D721Med (cell line): ENCODE data around the gene NEK11.
A peak's percentile ranks its signal among the peaks of the same experiment; 100 is the strongest.

Source experiments
- DNase-seq: peaks from one replicate; pipeline ENCODE4 v3.0.0; 2011; ENCODE audit warnings: low spot score; ENCODE audit not compliant: insufficient read length
- FAIRE-seq: peaks from 2 replicates; lab custom pipeline; 2011; peaks lifted over from hg19 to GRCh38; lab: Jason Lieb, UNC
- TF ChIP-seq, protein P1 (sequence below): IDR thresholded peaks from 2 replicates; pipeline ENCODE4 v1.5.1; 2012; ENCODE audit warnings: mild to moderate bottlenecking, control low read depth; ENCODE audit not compliant: insufficient read depth; ENCODE audit errors: missing control alignments

The NEK11 gene

DNA sequence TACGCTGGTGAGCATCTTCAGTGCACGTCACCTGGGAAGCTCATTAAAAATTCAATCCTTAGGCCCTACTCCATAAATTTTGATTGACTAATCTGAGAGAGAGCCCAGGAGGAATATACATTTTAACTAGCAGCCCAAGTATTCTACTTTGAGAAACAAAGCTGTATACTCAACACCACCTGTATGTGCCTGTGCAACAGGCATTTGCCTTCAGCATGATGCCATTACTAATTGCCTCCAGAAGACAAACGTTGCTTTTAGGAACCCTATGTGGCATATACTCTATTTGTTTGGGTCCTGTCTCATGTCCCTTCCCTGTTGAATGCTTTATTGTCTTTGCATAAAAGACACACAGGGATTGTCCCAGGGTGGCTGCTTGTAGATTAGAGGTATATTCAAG is 7.7 kb upstream of the NEK11 start:
- TF ChIP-seq, protein P1, sequence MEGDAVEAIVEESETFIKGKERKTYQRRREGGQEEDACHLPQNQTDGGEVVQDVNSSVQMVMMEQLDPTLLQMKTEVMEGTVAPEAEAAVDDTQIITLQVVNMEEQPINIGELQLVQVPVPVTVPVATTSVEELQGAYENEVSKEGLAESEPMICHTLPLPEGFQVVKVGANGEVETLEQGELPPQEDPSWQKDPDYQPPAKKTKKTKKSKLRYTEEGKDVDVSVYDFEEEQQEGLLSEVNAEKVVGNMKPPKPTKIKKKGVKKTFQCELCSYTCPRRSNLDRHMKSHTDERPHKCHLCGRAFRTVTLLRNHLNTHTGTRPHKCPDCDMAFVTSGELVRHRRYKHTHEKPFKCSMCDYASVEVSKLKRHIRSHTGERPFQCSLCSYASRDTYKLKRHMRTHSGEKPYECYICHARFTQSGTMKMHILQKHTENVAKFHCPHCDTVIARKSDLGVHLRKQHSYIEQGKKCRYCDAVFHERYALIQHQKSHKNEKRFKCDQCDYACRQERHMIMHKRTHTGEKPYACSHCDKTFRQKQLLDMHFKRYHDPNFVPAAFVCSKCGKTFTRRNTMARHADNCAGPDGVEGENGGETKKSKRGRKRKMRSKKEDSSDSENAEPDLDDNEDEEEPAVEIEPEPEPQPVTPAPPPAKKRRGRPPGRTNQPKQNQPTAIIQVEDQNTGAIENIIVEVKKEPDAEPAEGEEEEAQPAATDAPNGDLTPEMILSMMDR: no peak
- DNase-seq (no peak), FAIRE-seq (no peak)

DNA sequence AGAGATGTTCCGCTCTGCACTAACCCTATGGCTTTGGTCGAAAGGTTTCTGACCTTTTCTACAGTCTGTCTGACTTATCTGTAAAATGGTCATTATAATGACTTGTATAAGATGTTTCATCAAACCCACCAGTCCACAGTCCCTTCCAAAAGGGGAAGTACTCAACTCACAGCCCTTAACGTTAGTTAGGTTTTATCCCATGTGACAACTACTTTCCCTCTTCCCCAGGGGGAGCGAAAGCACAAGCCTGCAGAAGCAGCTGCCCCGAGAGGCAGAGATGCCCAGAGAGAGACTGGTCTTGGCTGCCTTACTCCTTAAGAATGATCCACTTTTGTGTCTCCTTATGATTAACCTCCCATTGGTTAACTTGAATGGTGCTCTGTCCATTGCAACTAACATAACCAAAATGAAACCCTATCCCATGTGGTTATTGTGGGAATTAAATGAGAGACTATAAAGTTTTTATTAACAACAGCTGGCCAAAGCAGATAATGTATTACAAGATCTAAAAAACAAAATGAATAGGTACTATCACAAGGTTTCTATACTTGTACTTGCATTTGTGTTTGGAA is 6.5 kb upstream of the NEK11 start:
- DNase-seq (no peak), FAIRE-seq (no peak)

DNA sequence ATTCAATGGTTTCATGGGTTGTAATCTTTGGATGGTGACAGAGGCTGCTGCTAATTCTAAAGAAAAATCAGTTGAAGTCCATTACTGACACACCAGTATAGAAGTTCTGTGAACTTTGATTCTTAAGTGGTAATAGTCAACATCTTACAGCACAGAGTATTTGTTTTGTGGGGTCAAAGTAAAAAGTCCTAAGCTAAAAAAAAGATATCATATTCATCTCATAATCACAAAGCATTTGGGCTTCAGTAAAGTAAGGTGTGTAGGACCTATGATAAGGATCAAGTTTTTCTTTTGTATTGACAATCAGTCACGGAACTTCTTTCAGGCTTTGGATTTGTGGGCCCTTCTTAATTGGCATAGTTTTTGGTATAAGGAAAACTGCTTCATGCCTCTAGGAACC is 1.1 kb upstream of the NEK11 start:
- DNase-seq: no peak
- no peak for FAIRE-seq
- TF ChIP-seq, protein P1: no peak

More for the DNA sequence above, 6.5 kb upstream of the NEK11 start:
- TF ChIP-seq, protein P1: no peak

DNA sequence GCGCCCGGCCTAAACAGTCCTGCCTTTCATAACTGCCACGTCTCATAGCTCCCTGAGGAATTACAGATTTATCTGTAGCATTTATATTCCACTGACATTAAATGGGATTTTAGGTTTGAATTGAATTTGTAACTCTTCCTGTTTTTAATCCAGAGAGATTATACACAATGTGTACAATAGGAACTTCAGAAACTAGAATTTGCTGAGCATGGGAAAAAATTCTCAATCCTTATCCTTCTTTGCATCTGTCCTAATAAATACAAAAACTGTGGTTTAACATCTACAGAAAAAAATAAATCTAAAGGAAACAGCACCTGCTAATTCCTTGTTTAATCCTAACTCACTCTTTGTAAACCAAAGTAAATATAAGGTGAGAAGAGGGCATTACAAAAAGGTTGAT is 2.2 kb downstream of the NEK11 start:
- TF ChIP-seq, protein P1: no peak
- DNase-seq (no peak), FAIRE-seq (no peak)

DNA sequence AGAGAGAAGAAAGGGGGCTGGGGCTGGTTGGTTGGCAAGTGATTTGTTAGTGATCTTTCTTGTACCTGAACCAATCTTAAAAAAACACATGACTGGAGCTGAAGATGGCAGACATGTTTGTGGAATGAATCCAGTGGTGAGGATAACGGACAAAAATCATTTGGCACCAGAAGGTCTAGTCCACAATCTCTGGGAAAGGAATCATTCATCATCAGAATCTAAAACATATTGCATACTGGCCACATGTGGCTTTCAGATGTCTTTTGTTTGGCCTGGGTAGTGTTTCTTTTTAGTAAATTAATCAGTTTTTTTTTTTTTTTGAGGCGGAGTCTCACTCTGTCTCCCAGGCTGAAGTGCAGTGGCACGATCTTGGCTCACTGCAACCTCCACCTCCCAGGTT is 5.0 kb downstream of the NEK11 start:
- TF ChIP-seq, protein P1: no peak
- FAIRE-seq (no peak), DNase-seq (no peak)

DNA sequence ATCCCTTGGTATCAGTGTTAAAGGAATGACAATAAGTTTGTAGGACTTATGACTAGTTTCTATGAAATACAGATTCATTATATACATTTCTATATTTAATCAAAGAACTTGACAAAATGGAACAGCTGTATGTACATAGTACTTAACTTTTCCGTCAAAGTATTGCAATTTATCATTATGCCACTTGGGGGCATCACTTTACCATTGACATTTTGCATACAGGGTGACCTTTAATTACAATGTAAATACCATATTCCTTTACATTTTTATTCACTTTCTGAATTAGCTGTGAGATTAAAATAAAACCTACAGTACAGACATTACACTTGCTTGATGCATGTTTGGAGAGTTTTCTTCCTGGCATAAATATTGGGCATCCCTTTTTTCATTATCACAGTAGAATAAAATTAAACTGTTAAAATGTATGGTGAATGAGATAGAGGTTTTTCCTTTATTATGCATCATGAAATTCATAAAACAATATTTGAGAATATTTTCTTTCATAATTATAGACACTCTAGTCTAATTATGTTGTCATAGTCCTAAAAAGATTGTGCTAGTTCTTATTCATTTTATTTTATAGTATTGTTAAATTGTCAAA is 6.9 kb downstream of the NEK11 start:
- TF ChIP-seq, protein P1: peak; percentile 77
- FAIRE-seq (peak; percentile 84), DNase-seq (no peak)

DNA sequence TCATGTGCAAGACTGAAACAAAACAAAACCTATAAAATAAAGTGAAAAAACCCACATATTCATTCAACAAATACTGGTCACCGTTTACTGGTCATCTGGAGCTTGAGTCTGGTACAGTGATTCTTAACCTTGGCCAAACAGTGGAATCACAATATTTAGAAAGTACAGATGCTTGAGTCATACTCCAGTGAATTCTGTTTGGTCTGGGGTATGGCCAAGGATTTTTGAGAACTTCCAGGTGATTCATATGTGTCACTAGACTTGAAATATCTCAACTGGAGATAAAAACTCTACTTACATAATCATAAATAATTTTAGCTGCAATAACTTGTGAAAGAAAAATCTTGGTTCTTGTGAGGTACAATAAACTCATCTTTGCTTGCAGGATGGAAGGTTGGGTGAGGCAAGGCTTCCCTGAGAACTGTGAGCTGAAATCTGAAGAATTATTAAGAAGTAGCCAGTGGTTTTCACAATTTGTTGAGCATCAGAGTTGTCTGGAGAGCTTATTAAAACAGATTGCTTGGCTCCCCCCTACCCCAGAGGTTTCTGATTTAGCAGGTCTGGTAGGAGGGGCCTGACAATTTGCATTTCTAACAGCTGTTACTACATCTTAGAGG is 9.6 kb downstream of the NEK11 start:
- no peak for DNase-seq
- FAIRE-seq: no peak
- TF ChIP-seq, protein P1: no peak
